BLaER1 treated with 17β-estradiol and CSF1 and Interleukin-3, amounts not matched to agents 10 nM and 100 nM (cell line): ENCODE measurements around the gene HP1BP3.

Experiments used
- H3K27ac ChIP-seq, 11 experiments: shearing (Covaris generic); formaldehyde crosslinking; 2 replicates each; pipeline ENCODE4 v1.8.1; 2022
- H3K27me3 ChIP-seq, 11 experiments: shearing (Covaris generic); formaldehyde crosslinking; 2 replicates each; pipeline ENCODE4 v1.8.1; 2022
- H3K36me3 ChIP-seq, 11 experiments: shearing (Covaris generic); formaldehyde crosslinking; 2 replicates each; pipeline ENCODE4 v1.8.1; 2022
- H3K4me1 ChIP-seq, 10 experiments: shearing (Covaris generic); formaldehyde crosslinking; 2 replicates each; pipeline ENCODE4 v1.8.1; 2022
- H3K4me2 ChIP-seq, 11 experiments: shearing (Covaris generic); formaldehyde crosslinking; 2 replicates each; pipeline ENCODE4 v1.8.1; 2022
- H3K4me3 ChIP-seq, 10 experiments: shearing (Covaris generic); formaldehyde crosslinking; 2 replicates each; pipeline ENCODE4 v1.8.1; 2022
- H3K9ac ChIP-seq, 11 experiments: shearing (Covaris generic); formaldehyde crosslinking; 2 replicates each; pipeline ENCODE4 v1.8.1; 2022
- H3K9me3 ChIP-seq, 11 experiments: shearing (Covaris generic); formaldehyde crosslinking; replicated peaks in 1 of 11; 2 replicates each; pipeline ENCODE4 v1.8.1; 2022
- H4K20me1 ChIP-seq, 11 experiments: shearing (Covaris generic); formaldehyde crosslinking; 2 replicates each; pipeline ENCODE4 v1.8.1; 2022
- Cebpa-rat ChIP-seq, 11 experiments: shearing (Covaris generic); IDR thresholded peaks; 2 replicates each; pipeline ENCODE4 v1.8.1; 2022

HP1BP3 gene

GRCh38 chr1:20731057-20731991 lies 55.8 kb downstream of the HP1BP3 start:
- Histone ChIP-seq H3K27me3 (peaks cover 48 to 60% (median 55%) of the 10 kb centered on the region in 11 experiments), H3K4me1 (peaks cover 14 to 26% (median 16%) of the 10 kb centered on the region in 10 experiments), H4K20me1 (peaks cover 0 to 69% (median 28%) of the 10 kb centered on the region in 11 experiments; a peak in 17 of 22 replicates), H3K9me3 (no peaks in the 10 kb centered on the region), H3K27ac (no peak overlapping the region), H3K4me3 (peak overlapping the region; percentile 52 to 74 (median 64)), H3K4me2 (peak overlapping the region; percentile 97 to 100 (median 99)), H3K36me3 (no peaks in the 10 kb centered on the region), H3K9ac (peak overlapping the region in 9 of 11 experiments; percentile 39 to 69 (median 51); a peak in 12 of 22 replicates)
- no peak for TF ChIP-seq Cebpa-rat (IDR thresholded peaks at IDR 0.05)

GRCh38 chr1:20730690-20731056 lies 56.4 kb downstream of the HP1BP3 start:
- Histone ChIP-seq H4K20me1 (peaks cover 0 to 76% (median 28%) of the 10 kb centered on the region in 11 experiments; a peak in 17 of 22 replicates), H3K9me3 (no peaks in the 10 kb centered on the region), H3K27ac (no peak overlapping the region), H3K9ac (no peak overlapping the region), H3K36me3 (no peaks in the 10 kb centered on the region), H3K4me2 (peak overlapping the region in 2 of 11 experiments; percentile 12 to 99; a peak in 1 of 22 replicates), H3K4me1 (peaks cover 14 to 26% (median 16%) of the 10 kb centered on the region in 10 experiments), H3K4me3 (no peak overlapping the region), H3K27me3 (peaks cover 48 to 60% (median 55%) of the 10 kb centered on the region in 11 experiments)
- TF ChIP-seq Cebpa-rat (IDR thresholded peaks at IDR 0.05): no peak

GRCh38 chr1:20729990-20730689 lies 57.0 kb downstream of the HP1BP3 start:
- Histone ChIP-seq H3K4me1 (peaks cover 14 to 26% (median 16%) of the 10 kb centered on the region in 10 experiments), H3K4me3 (no peak overlapping the region), H3K27me3 (peaks cover 48 to 60% (median 55%) of the 10 kb centered on the region in 11 experiments), H3K4me2 (peak overlapping the region in 3 of 11 experiments; percentile 12 to 32 (median 25); a peak in 2 of 22 replicates), H4K20me1 (peaks cover 0 to 81% (median 28%) of the 10 kb centered on the region in 11 experiments; a peak in 17 of 22 replicates), H3K9me3 (no peaks in the 10 kb centered on the region), H3K9ac (no peak overlapping the region), H3K36me3 (no peaks in the 10 kb centered on the region), H3K27ac (no peak overlapping the region)
- no peak for TF ChIP-seq Cebpa-rat (IDR thresholded peaks at IDR 0.05)

GRCh38 chr1:20729155-20729931 lies 57.8 kb downstream of the HP1BP3 start:
- peaks cover 14 to 26% (median 16%) of the 10 kb centered on the region in 10 experiments for H3K4me1 ChIP-seq
- peaks cover 0 to 87% (median 28%) of the 10 kb centered on the region in 11 experiments; a peak in 17 of 22 replicates for H4K20me1 ChIP-seq
- H3K27me3 ChIP-seq: peaks cover 48 to 60% (median 55%) of the 10 kb centered on the region in 11 experiments
- H3K27ac ChIP-seq: no peak overlapping the region
- no peak overlapping the region for H3K9ac ChIP-seq
- no peak overlapping the region for H3K4me3 ChIP-seq
- peak overlapping the region in 1 of 11 experiments; percentile 32; a peak in 1 of 22 replicates for H3K4me2 ChIP-seq
- H3K9me3 ChIP-seq: no peaks in the 10 kb centered on the region
- no peak for TF ChIP-seq Cebpa-rat (IDR thresholded peaks at IDR 0.05)
- H3K36me3 ChIP-seq: no peaks in the 10 kb centered on the region

- Histone ChIP-seq H3K4me2 (no peak overlapping the region), H3K9me3 (no peaks in the 10 kb centered on the region), H3K9ac (no peak overlapping the region), H3K36me3 (no peaks in the 10 kb centered on the region), H4K20me1 (peaks cover 0 to 92% (median 28%) of the 10 kb centered on the region in 11 experiments; a peak in 17 of 22 replicates), H3K27ac (no peak overlapping the region), H3K4me1 (peaks cover 13 to 25% (median 16%) of the 10 kb centered on the region in 10 experiments), H3K27me3 (peaks cover 48 to 60% (median 55%) of the 10 kb centered on the region in 11 experiments), H3K4me3 (no peak overlapping the region)
- no peak for TF ChIP-seq Cebpa-rat (IDR thresholded peaks at IDR 0.05)
These were observed 58.5 kb downstream of the HP1BP3 start for GRCh38 chr1:20728371-20729154.

GRCh38 chr1:20727746-20728316 lies 59.3 kb downstream of the HP1BP3 start:
- Histone ChIP-seq H3K4me2 (no peak overlapping the region), H3K9me3 (no peaks in the 10 kb centered on the region), H3K36me3 (no peaks in the 10 kb centered on the region), H3K4me3 (no peak overlapping the region), H3K27me3 (peaks cover 46 to 58% (median 50%) of the 10 kb centered on the region in 11 experiments), H3K9ac (no peak overlapping the region), H3K27ac (no peak overlapping the region), H3K4me1 (peaks cover 6 to 18% (median 8%) of the 10 kb centered on the region in 10 experiments), H4K20me1 (peaks cover 0 to 91% (median 28%) of the 10 kb centered on the region in 11 experiments; a peak in 16 of 22 replicates)
- TF ChIP-seq Cebpa-rat (IDR thresholded peaks at IDR 0.05): no peak; a peak in 1 of 22 replicates

- Histone ChIP-seq H3K9me3 (no peaks in the 10 kb centered on the region), H3K9ac (no peak overlapping the region), H3K4me2 (no peak overlapping the region), H4K20me1 (peaks cover 0 to 91% (median 25%) of the 10 kb centered on the region in 11 experiments; a peak in 16 of 22 replicates), H3K27ac (no peak overlapping the region), H3K4me3 (no peak overlapping the region), H3K4me1 (peaks cover 0 to 11% (median 2%) of the 10 kb centered on the region in 10 experiments; a peak in 17 of 20 replicates), H3K27me3 (peaks cover 39 to 51% (median 43%) of the 10 kb centered on the region in 11 experiments), H3K36me3 (no peaks in the 10 kb centered on the region)
- TF ChIP-seq Cebpa-rat (IDR thresholded peaks at IDR 0.05): no peak
These were observed 60.0 kb downstream of the HP1BP3 start for GRCh38 chr1:20726932-20727745.
